ENCODE results near the gene FIGNL1. TPM values are rescaled to one million over a fixed set of nuclear protein-coding genes. Genes with fewer than 3 reads are reported as not detected.

FIGNL1 gene
- total RNA-seq, 1 donor from 2014 or later, result 26.9 TPM

- Mint-ChIP-seq H3K27ac (no peak overlapping the region), H3K36me3 (ENCODE audit: insufficient read depth) (no peaks in the 10 kb centered on the region), H3K4me1 (ENCODE audit: low read depth) (no peaks in the 10 kb centered on the region), H3K4me3 (ENCODE audit: low read depth) (no peak overlapping the region), H3K9me3 (ENCODE audit: low read depth) (no peaks in the 10 kb centered on the region), H3K27me3 (peaks cover 9% of the 10 kb centered on the region)
- no peak for DNase-seq (ENCODE audit: low spot score, unreplicated experiment)
- TF ChIP-seq, protein P1, sequence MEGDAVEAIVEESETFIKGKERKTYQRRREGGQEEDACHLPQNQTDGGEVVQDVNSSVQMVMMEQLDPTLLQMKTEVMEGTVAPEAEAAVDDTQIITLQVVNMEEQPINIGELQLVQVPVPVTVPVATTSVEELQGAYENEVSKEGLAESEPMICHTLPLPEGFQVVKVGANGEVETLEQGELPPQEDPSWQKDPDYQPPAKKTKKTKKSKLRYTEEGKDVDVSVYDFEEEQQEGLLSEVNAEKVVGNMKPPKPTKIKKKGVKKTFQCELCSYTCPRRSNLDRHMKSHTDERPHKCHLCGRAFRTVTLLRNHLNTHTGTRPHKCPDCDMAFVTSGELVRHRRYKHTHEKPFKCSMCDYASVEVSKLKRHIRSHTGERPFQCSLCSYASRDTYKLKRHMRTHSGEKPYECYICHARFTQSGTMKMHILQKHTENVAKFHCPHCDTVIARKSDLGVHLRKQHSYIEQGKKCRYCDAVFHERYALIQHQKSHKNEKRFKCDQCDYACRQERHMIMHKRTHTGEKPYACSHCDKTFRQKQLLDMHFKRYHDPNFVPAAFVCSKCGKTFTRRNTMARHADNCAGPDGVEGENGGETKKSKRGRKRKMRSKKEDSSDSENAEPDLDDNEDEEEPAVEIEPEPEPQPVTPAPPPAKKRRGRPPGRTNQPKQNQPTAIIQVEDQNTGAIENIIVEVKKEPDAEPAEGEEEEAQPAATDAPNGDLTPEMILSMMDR (IDR thresholded peaks at IDR 0.05; ENCODE audit: unreplicated experiment), result no peak
These were observed 52.2 kb downstream of the FIGNL1 start for GRCh38 chr7:50397971-50398324.

GRCh38 chr7:50397320-50397970, 52.7 kb downstream of the FIGNL1 start:
- DNase-seq (ENCODE audit: low spot score, unreplicated experiment), result no peak
- Mint-ChIP-seq H3K27ac (no peak overlapping the region), H3K27me3 (peaks cover 9% of the 10 kb centered on the region), H3K4me1 (ENCODE audit: low read depth) (no peaks in the 10 kb centered on the region), H3K9me3 (ENCODE audit: low read depth) (no peaks in the 10 kb centered on the region), H3K36me3 (ENCODE audit: insufficient read depth) (no peaks in the 10 kb centered on the region), H3K4me3 (ENCODE audit: low read depth) (no peak overlapping the region)
- TF ChIP-seq, protein P1 (IDR thresholded peaks at IDR 0.05; ENCODE audit: unreplicated experiment), result no peak

- Mint-ChIP-seq H3K36me3 (ENCODE audit: insufficient read depth) (no peaks in the 10 kb centered on the region), H3K27ac (no peak overlapping the region), H3K9me3 (ENCODE audit: low read depth) (no peaks in the 10 kb centered on the region), H3K4me3 (ENCODE audit: low read depth) (no peak overlapping the region), H3K27me3 (peaks cover 9% of the 10 kb centered on the region), H3K4me1 (ENCODE audit: low read depth) (no peaks in the 10 kb centered on the region)
- TF ChIP-seq, protein P1 (IDR thresholded peaks at IDR 0.05; ENCODE audit: unreplicated experiment), result no peak
- no peak for DNase-seq (ENCODE audit: low spot score, unreplicated experiment)
These were observed 53.3 kb downstream of the FIGNL1 start for GRCh38 chr7:50396856-50397255.

GRCh38 chr7:50394315-50394714, 55.8 kb downstream of the FIGNL1 start:
- no peak for DNase-seq (ENCODE audit: low spot score, unreplicated experiment)
- no peaks in the 10 kb centered on the region for H3K36me3 Mint-ChIP-seq (ENCODE audit: insufficient read depth)
- peaks cover 5% of the 10 kb centered on the region for H3K27me3 Mint-ChIP-seq
- H3K9me3 Mint-ChIP-seq (ENCODE audit: low read depth), result no peaks in the 10 kb centered on the region
- TF ChIP-seq, protein P1 (IDR thresholded peaks at IDR 0.05; ENCODE audit: unreplicated experiment), result no peak
- H3K4me1 Mint-ChIP-seq (ENCODE audit: low read depth), result no peaks in the 10 kb centered on the region
- H3K4me3 Mint-ChIP-seq (ENCODE audit: low read depth), result no peak overlapping the region
- H3K27ac Mint-ChIP-seq, result no peak overlapping the region

Other genes starting within 250 kb of the FIGNL1 start
- 0.36 and 0.42 TPM in 2 replicates for gene IKZF1, start 145.6 kb downstream of the FIGNL1 start, total RNA-seq
- 37.3 and 44.6 TPM in 2 replicates for gene DDC, start 115.1 kb upstream of the FIGNL1 start, total RNA-seq